Natural killer cell (primary cell): ENCODE measurements around the gene PTF1A. TPM values are rescaled to one million over a fixed set of nuclear protein-coding genes. Genes with fewer than 3 reads are reported as not detected.

Source experiments
- ATAC-seq, 3 donors: fragments of 150-1000 bp in 2 of 3; fragments of 200-7000 bp in 1 of 3; cut with Tn5 transposase; 1 replicate in 1 of 3; 2 replicates in 2 of 3; pipeline ENCODE4 v1.10.0; 2021; ENCODE audit warnings: mild to moderate bottlenecking in 2 of 3, moderate library complexity in 2 of 3
- DNase-seq, 2 donors: peaks; one replicate each; pipeline versions ENCODE4 v3.0.0 to v3.0.0-alpha.2; 2013 to 2021; ENCODE audit warnings: mixed read lengths in 1 of 2
- H3K27ac ChIP-seq: one replicate; pipeline ENCODE4 v1.5.1; 2013; ENCODE audit warnings: mild to moderate bottlenecking, low read length
- H3K27me3 ChIP-seq: one replicate; pipeline ENCODE4 v1.6.1; 2013; ENCODE audit warnings: low read length; ENCODE audit not compliant: control insufficient read depth, insufficient read depth
- H3K36me3 ChIP-seq: one replicate; pipeline ENCODE4 v1.6.1; 2013; ENCODE audit warnings: low read length; ENCODE audit not compliant: control insufficient read depth, insufficient read depth
- H3K4me1 ChIP-seq: one replicate; pipeline ENCODE4 v1.6.1; 2013; ENCODE audit warnings: low read length; ENCODE audit not compliant: control insufficient read depth, insufficient read depth
- H3K4me3 ChIP-seq: one replicate; pipeline ENCODE4 v1.5.1; 2013; ENCODE audit warnings: low read length
- H3K9me3 ChIP-seq: one replicate; pipeline ENCODE4 v1.6.1; 2013; ENCODE audit warnings: low read length; ENCODE audit not compliant: control insufficient read depth, insufficient read depth
- H3K27ac Mint-ChIP-seq, 2 donors: one replicate each; pipeline ENCODE4 v1.8.0; 2022; ENCODE audit warnings: mild to moderate bottlenecking in 2 of 2, mixed read lengths in 2 of 2, moderate library complexity in 1 of 2
- H3K27me3 Mint-ChIP-seq, 2 donors: one replicate each; pipeline ENCODE4 v1.8.0; 2022; ENCODE audit warnings: low read depth in 2 of 2, mixed read lengths in 2 of 2
- H3K36me3 Mint-ChIP-seq: one replicate; pipeline ENCODE4 v1.8.0; 2022; ENCODE audit warnings: mixed read lengths
- H3K4me1 Mint-ChIP-seq, 2 donors: one replicate each; pipeline ENCODE4 v1.8.0; 2022; ENCODE audit warnings: mixed read lengths in 2 of 2
- H3K4me3 Mint-ChIP-seq: one replicate; pipeline ENCODE4 v1.8.0; 2022; ENCODE audit warnings: mild to moderate bottlenecking, moderate library complexity, mixed read lengths
- H3K9me3 Mint-ChIP-seq, 2 donors: one replicate each; pipeline ENCODE4 v1.8.0; 2022; ENCODE audit warnings: mixed read lengths in 2 of 2
- CTCF ChIP-seq: fragments of 200-600 bp; IDR thresholded peaks from one replicate; pipeline ENCODE4 v1.8.0; 2022; ENCODE audit warnings: antibody characterized with exemption
- WGBS: methylation state at CpG from one replicate; pipeline ENCODE4 v1.1.7; 2013; ENCODE audit warnings: missing lambda C conversion rate; ENCODE audit not compliant: insufficient coverage; 5-methylcytosine and 5-hydroxymethylcytosine counted together
- intact Hi-C: fragments of 100-400 bp; cut with micrococcal nuclease; formaldehyde crosslinking; loops from one replicate; pipeline ENCODE4 v1.14.2; 2022
- total RNA-seq, 4 donors: library from RNA; stranded (reverse); fragments of 120-200 nt in 1 of 4; gene quantifications; one replicate each; pipeline versions ENCODE4 v1.2.3 to v1.2.4, GENCODE V29; 2013 to 2022

Gene PTF1A
- total RNA-seq, 3 donors from 2014 or later (not counting 1 experiment from before 2014, with no cell fraction given): not detected

GRCh38 chr10:23200997-23201652, 9.0 kb downstream of the PTF1A start:
- no peaks in the 10 kb centered on the region for H3K4me1 Mint-ChIP-seq
- DNase-seq (no peak), ATAC-seq (no peak)
- H3K9me3 ChIP-seq: no peaks in the 10 kb centered on the region
- no peak overlapping the region for H3K27ac Mint-ChIP-seq
- no peak overlapping the region for H3K4me3 Mint-ChIP-seq
- H3K36me3 Mint-ChIP-seq: no peaks in the 10 kb centered on the region
- peaks cover 57 to 78% of the 10 kb centered on the region in 2 donors for H3K27me3 Mint-ChIP-seq
- H3K4me3 ChIP-seq: no peak overlapping the region
- no peak for TF ChIP-seq CTCF
- H3K27ac ChIP-seq: no peak overlapping the region
- no peaks in the 10 kb centered on the region for H3K36me3 ChIP-seq
- peaks cover 38% of the 10 kb centered on the region for H3K27me3 ChIP-seq
- intact Hi-C loops: no loop called here
- WGBS: 5% methylated on average over 10 of the region's 11 CpGs
- no peaks in the 10 kb centered on the region for H3K4me1 ChIP-seq
- H3K9me3 Mint-ChIP-seq: no peaks in the 10 kb centered on the region

DNA sequence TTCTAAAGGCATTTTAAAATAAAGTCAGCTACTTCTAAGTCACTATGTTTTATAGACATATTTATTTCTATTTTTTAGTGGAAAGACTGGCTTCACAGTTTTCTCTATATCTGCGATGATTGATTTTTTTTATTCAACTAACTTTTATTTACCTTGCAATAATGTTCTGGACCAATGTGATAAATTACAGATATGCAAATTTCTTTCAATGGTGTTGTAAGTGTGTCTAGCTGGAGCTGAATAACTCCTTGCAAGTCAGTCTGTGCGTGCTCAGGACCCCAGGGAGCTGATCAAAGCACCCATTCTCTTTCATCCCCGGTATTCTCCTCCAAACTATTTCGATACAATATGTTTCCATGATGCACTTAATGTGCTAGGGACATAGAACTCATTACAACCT, 9.7 kb downstream of the PTF1A start:
- DNase-seq (no peak), ATAC-seq (no peak)
- Mint-ChIP-seq H3K4me3 (no peak overlapping the region), H3K9me3 (no peaks in the 10 kb centered on the region), H3K36me3 (no peaks in the 10 kb centered on the region), H3K27me3 (peaks cover 51 to 71% of the 10 kb centered on the region in 2 donors), H3K27ac (no peak overlapping the region), H3K4me1 (no peaks in the 10 kb centered on the region)
- Histone ChIP-seq H3K4me3 (no peak overlapping the region), H3K27me3 (peaks cover 34% of the 10 kb centered on the region), H3K4me1 (no peaks in the 10 kb centered on the region), H3K27ac (no peak overlapping the region), H3K36me3 (no peaks in the 10 kb centered on the region), H3K9me3 (no peaks in the 10 kb centered on the region)
- 8% methylated on average over 3 of the region's 4 CpGs for WGBS
- TF ChIP-seq CTCF: no peak
- intact Hi-C loops: no loop called here

DNA sequence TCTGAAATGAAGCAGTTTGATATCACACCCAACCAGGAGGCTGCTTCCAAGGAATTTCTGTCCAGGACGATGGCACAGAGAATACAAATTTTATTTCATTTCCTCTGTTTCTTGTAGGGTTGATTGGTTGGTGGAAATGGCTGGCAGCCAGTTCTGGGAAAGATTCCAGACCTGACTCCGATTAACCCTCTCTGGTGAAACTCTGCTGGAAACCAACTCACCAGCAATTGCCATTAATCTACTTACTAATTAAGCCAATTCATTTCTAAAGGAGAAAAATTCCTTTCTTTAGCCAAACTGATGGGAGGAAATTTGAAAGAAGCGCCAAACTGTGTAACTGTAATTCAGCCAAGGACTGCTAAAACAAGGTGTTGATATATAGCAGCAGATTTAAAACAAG, 10.7 kb downstream of the PTF1A start:
- no peaks in the 10 kb centered on the region for H3K36me3 Mint-ChIP-seq
- 0% methylated on average over 2 of the region's 3 CpGs for WGBS
- ATAC-seq: no peak
- H3K27me3 ChIP-seq: peaks cover 34% of the 10 kb centered on the region
- TF ChIP-seq CTCF: no peak
- H3K36me3 ChIP-seq: no peaks in the 10 kb centered on the region
- H3K4me3 Mint-ChIP-seq: no peak overlapping the region
- no peak overlapping the region for H3K27ac Mint-ChIP-seq
- H3K4me1 Mint-ChIP-seq: no peaks in the 10 kb centered on the region
- no peak for DNase-seq
- no peak overlapping the region for H3K4me3 ChIP-seq
- intact Hi-C loops: no loop called here
- H3K4me1 ChIP-seq: no peaks in the 10 kb centered on the region
- H3K27me3 Mint-ChIP-seq: peaks cover 48 to 66% of the 10 kb centered on the region in 2 donors
- no peaks in the 10 kb centered on the region for H3K9me3 ChIP-seq
- H3K27ac ChIP-seq: no peak overlapping the region
- no peaks in the 10 kb centered on the region for H3K9me3 Mint-ChIP-seq
